Ovary (tissue), 3 donors: ENCODE results near the gene ETV6.

Experiments used
- EP300 ChIP-seq: sonication (generic); formaldehyde crosslinking; IDR thresholded peaks from one replicate; pipeline ENCODE4 v1.6.1; 2017; ENCODE audit warnings: antibody characterized with exemption
- POLR2A ChIP-seq: fragments of 450-650 bp; IDR thresholded peaks from one replicate; pipeline ENCODE4 v1.6.1; 2017; ENCODE audit warnings: antibody characterized with exemption, mild to moderate bottlenecking, moderate library complexity
- TF ChIP-seq, protein P1 (sequence below), 3 donors: fragments of 450-650 bp in 2 of 3; fragments of 200-600 bp in 1 of 3; IDR thresholded peaks; one replicate each; pipeline versions ENCODE4 v1.5.1 to v1.8.0; 2016 to 2022; ENCODE audit warnings: antibody characterized with exemption in 3 of 3, mild to moderate bottlenecking in 1 of 3
- donor health status: DM: no; HTN: no; CAD: no.

GRCh38 chr12:11638315-11638916 lies 11.1 kb upstream of the ETV6 start:
- TF ChIP-seq, protein P1, sequence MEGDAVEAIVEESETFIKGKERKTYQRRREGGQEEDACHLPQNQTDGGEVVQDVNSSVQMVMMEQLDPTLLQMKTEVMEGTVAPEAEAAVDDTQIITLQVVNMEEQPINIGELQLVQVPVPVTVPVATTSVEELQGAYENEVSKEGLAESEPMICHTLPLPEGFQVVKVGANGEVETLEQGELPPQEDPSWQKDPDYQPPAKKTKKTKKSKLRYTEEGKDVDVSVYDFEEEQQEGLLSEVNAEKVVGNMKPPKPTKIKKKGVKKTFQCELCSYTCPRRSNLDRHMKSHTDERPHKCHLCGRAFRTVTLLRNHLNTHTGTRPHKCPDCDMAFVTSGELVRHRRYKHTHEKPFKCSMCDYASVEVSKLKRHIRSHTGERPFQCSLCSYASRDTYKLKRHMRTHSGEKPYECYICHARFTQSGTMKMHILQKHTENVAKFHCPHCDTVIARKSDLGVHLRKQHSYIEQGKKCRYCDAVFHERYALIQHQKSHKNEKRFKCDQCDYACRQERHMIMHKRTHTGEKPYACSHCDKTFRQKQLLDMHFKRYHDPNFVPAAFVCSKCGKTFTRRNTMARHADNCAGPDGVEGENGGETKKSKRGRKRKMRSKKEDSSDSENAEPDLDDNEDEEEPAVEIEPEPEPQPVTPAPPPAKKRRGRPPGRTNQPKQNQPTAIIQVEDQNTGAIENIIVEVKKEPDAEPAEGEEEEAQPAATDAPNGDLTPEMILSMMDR (IDR thresholded peaks at IDR 0.05), result no peak
- TF ChIP-seq POLR2A (no peak), EP300 (no peak)
